SK-N-MC (cell line): ENCODE results near the gene BCL11B.

Experiments used
- DNase-seq: peaks from one replicate; pipeline ENCODE4 v3.0.0-alpha.2; 2011; ENCODE audit warnings: low read depth, low spot score
- H3K27ac ChIP-seq: fragments of 200-600 bp; sonication (generic); 2 replicates; pipeline ENCODE4 v1.5.1; 2016; ENCODE audit warnings: mixed run types
- H3K36me3 ChIP-seq: fragments of 200-600 bp; sonication (generic); 2 replicates; pipeline ENCODE4 v1.6.1; 2017; ENCODE audit warnings: antibody characterized with exemption, low read length, mixed read lengths; ENCODE audit not compliant: insufficient read depth
- H3K4me3 ChIP-seq: fragments of 200-600 bp; sonication (generic); 2 replicates; pipeline ENCODE4 v1.5.1; 2016
- H3K9ac ChIP-seq: fragments of 200-600 bp; sonication (generic); 2 replicates; pipeline ENCODE4 v1.8.0; 2017; ENCODE audit warnings: mixed run types, mixed read lengths; ENCODE audit not compliant: insufficient read length
- H3K9me3 ChIP-seq: fragments of 200-600 bp; sonication (generic); 2 replicates; pipeline ENCODE4 v1.6.1; 2017; ENCODE audit warnings: low read depth, mild to moderate bottlenecking, antibody characterized with exemption, low read length, moderate library complexity, mixed read lengths
- EZH2 ChIP-seq: fragments of 200-600 bp; sonication (generic); IDR thresholded peaks from one replicate; pipeline ENCODE4 v1.6.1; 2017; ENCODE audit warnings: antibody characterized with exemption
- FOXP2 ChIP-seq: optimal IDR thresholded peaks from 2 replicates; pipeline ENCODE3; 2011; ENCODE audit warnings: mild to moderate bottlenecking, moderate library complexity; ENCODE audit not compliant: insufficient read depth; ENCODE audit errors: extremely low read length, control extremely low read depth
- POLR2AphosphoS5 ChIP-seq: IDR thresholded peaks from 2 replicates; pipeline ENCODE4 v1.6.1; 2012; ENCODE audit warnings: mild to moderate bottlenecking, low read depth, low read length, borderline replicate concordance

BCL11B gene

GRCh38 chr14:99121319-99121875, 150.6 kb downstream of the BCL11B start:
- H3K9ac ChIP-seq = no peak overlapping the region
- no peaks in the 10 kb centered on the region for H3K36me3 ChIP-seq
- TF ChIP-seq FOXP2 (no peak), POLR2AphosphoS5 (no peak), EZH2 (no peak)
- no peak overlapping the region for H3K27ac ChIP-seq
- no peak overlapping the region for H3K4me3 ChIP-seq
- no peak for DNase-seq
- H3K9me3 ChIP-seq = no peaks in the 10 kb centered on the region

- TF ChIP-seq EZH2 (no peak), FOXP2 (no peak), POLR2AphosphoS5 (no peak)
- no peak for DNase-seq
- no peaks in the 10 kb centered on the region for H3K36me3 ChIP-seq
These were observed 151.3 kb downstream of the BCL11B start for GRCh38 chr14:99120526-99121318.

GRCh38 chr14:99119554-99120525, 152.2 kb downstream of the BCL11B start:
- Histone ChIP-seq H3K9me3 (no peaks in the 10 kb centered on the region), H3K27ac (0 out of 2 replicates have a peak overlapping the region, but pooled peaks have one; percentile 28), H3K9ac (peak overlapping the region; percentile 37), H3K4me3 (no peak overlapping the region), H3K36me3 (no peaks in the 10 kb centered on the region)
- TF ChIP-seq FOXP2 = no peak
- TF ChIP-seq EZH2 = no peak
- no peak for TF ChIP-seq POLR2AphosphoS5
- DNase-seq = no peak

More at GRCh38 chr14:99120526-99121318, 151.3 kb downstream of the BCL11B start:
- Histone ChIP-seq H3K27ac (no peak overlapping the region), H3K9me3 (no peaks in the 10 kb centered on the region), H3K9ac (no peak overlapping the region), H3K4me3 (no peak overlapping the region)
